Endothelial cell of umbilical vein (primary cell): ENCODE data around the gene CHMP1A. TPM values are rescaled to one million over a fixed set of nuclear protein-coding genes. Genes with fewer than 3 reads are reported as not detected.

ENCODE experiments used
- BruUV-seq: library from RNA; stranded (reverse); fragments of 400-500 nt; replicated peaks from 2 replicates; lab custom pipeline; 2021; lab: Mats Ljungman, UMichigan
- CTCF ChIA-PET: fragments of 300-600, 350-600 bp; sonication (Branson Sonifier 250); formaldehyde crosslinking; loops from one replicate; lab custom pipeline; 2021; ENCODE audit warnings: antibody characterized with exemption, inconsistent platforms; lab: Charles Lee
- POLR2A ChIA-PET: fragments of 300-600, 350-600 bp; sonication (Branson Sonifier 250); formaldehyde crosslinking; loops from one replicate; lab custom pipeline; 2021; ENCODE audit warnings: antibody characterized with exemption, inconsistent platforms; lab: Charles Lee
- DNase-seq: peaks from one replicate; pipeline ENCODE4 v3.0.0-alpha.2; 2011; ENCODE audit warnings: low read depth, low spot score
- FAIRE-seq: peaks from 2 replicates; lab custom pipeline; 2011; peaks lifted over from hg19 to GRCh38; lab: Jason Lieb, UNC
- H2AFZ ChIP-seq: 2 replicates; pipeline ENCODE4 v1.6.0; 2012; ENCODE audit warnings: low read depth, low read length, control low read depth, inconsistent platforms
- H3K27ac ChIP-seq: 2 replicates; pipeline ENCODE4 v1.5.1; 2011; ENCODE audit warnings: low read depth, mild to moderate bottlenecking, control low read depth, low read length, moderate library complexity; ENCODE audit not compliant: insufficient read depth
- H3K27me3 ChIP-seq, 2 experiments: 2 replicates each; pipeline versions ENCODE4 v1.6.0 to v1.6.1; 2011; ENCODE audit warnings: low read length in 2 of 2, mixed read lengths in 1 of 2; ENCODE audit not compliant: control insufficient read depth in 2 of 2, insufficient read depth in 2 of 2
- H3K36me3 ChIP-seq, 2 experiments: 2 replicates in 1 of 2; 3 replicates in 1 of 2; pipeline ENCODE4 v1.5.1; 2011; ENCODE audit warnings: low read length in 2 of 2, mild to moderate bottlenecking in 1 of 2, moderate library complexity in 1 of 2; ENCODE audit not compliant: control insufficient read depth in 2 of 2, insufficient read depth in 2 of 2; ENCODE audit errors: extremely low read depth in 1 of 2
- H3K4me1 ChIP-seq: 3 replicates; pipeline ENCODE4 v1.5.1; 2011; ENCODE audit warnings: mild to moderate bottlenecking, low read length; ENCODE audit not compliant: control insufficient read depth, insufficient read depth; ENCODE audit errors: extremely low read depth
- H3K4me2 ChIP-seq: 2 replicates; pipeline ENCODE4 v1.6.1; 2011; ENCODE audit warnings: low read length, control low read depth, mixed read lengths; ENCODE audit not compliant: insufficient read depth
- H3K4me3 ChIP-seq, 3 experiments: fragments of 200-600 bp in 1 of 3; sonication (generic), shearing (Covaris generic) in 1 of 3; replicated peaks in 1 of 3; 2 replicates each; pipeline ENCODE4 v1.5.1; 2011 to 2016; ENCODE audit warnings: control low read depth in 3 of 3, low read length in 3 of 3, mild to moderate bottlenecking in 2 of 3, inconsistent platforms in 1 of 3, low read depth in 1 of 3, moderate library complexity in 1 of 3; ENCODE audit not compliant: insufficient read depth in 1 of 3
- H3K79me2 ChIP-seq: 2 replicates; pipeline ENCODE4 v1.6.0; 2012; ENCODE audit warnings: low read length, inconsistent platforms; ENCODE audit not compliant: control insufficient read depth, insufficient read depth
- H3K9ac ChIP-seq: replicated peaks from 2 replicates; pipeline ENCODE3; 2011; ENCODE audit warnings: low read length, control low read depth; ENCODE audit not compliant: insufficient read depth; ENCODE audit errors: extremely low read depth
- H3K9me1 ChIP-seq: replicated peaks from 3 replicates; pipeline ENCODE4 v1.6.0; 2011; ENCODE audit warnings: mild to moderate bottlenecking, low read length; ENCODE audit not compliant: control insufficient read depth, insufficient read depth; ENCODE audit errors: extremely low read depth
- H3K9me3 ChIP-seq: replicated peaks from 2 replicates; pipeline ENCODE4 v1.5.1; 2012; ENCODE audit warnings: low read length, inconsistent platforms; ENCODE audit not compliant: control insufficient read depth, insufficient read depth
- H4K20me1 ChIP-seq: replicated peaks from 2 replicates; pipeline ENCODE3; 2011; ENCODE audit warnings: mild to moderate bottlenecking, low read length; ENCODE audit not compliant: control insufficient read depth, insufficient read depth; ENCODE audit errors: extremely low read depth
- EZH2 ChIP-seq: IDR thresholded peaks from 2 replicates; pipeline ENCODE4 v1.6.1; 2012; ENCODE audit warnings: borderline replicate concordance, low read depth, mild to moderate bottlenecking, moderate library complexity, low read length, inconsistent platforms; ENCODE audit not compliant: severe bottlenecking
- FOS ChIP-seq: IDR thresholded peaks from 2 replicates; pipeline ENCODE4 v1.6.1; 2011; ENCODE audit warnings: mild to moderate bottlenecking, low read length, moderate library complexity, borderline replicate concordance; ENCODE audit not compliant: insufficient read depth
- JUN ChIP-seq: IDR thresholded peaks from 2 replicates; pipeline ENCODE4 v1.6.1; 2011; ENCODE audit warnings: borderline replicate concordance, low read depth; ENCODE audit not compliant: insufficient read length, insufficient read depth
- MYC ChIP-seq: IDR thresholded peaks from one replicate; pipeline ENCODE4 v1.6.1; 2011; ENCODE audit warnings: mild to moderate bottlenecking, low read depth, low read length
- POLR2A ChIP-seq: IDR thresholded peaks from 2 replicates; pipeline ENCODE4 v1.6.1; 2012; ENCODE audit warnings: low read depth, mild to moderate bottlenecking, control low read depth, low read length
- POLR2AphosphoS5 ChIP-seq: IDR thresholded peaks from 2 replicates; pipeline ENCODE4 v1.6.1; 2012; ENCODE audit warnings: low read depth, mild to moderate bottlenecking, control low read depth, low read length, moderate library complexity; ENCODE audit not compliant: insufficient read depth
- dilution Hi-C: fragments of 300-500 bp; cut with MboI; formaldehyde crosslinking; loops from one replicate; pipeline ENCODE4 v1.15.0; 2019; ENCODE audit warnings: low sequenced_read_pairs; ENCODE audit not compliant: extremely low pct_ligation_motif_present
- intact Hi-C: fragments of 100-400 bp; cut with micrococcal nuclease; formaldehyde crosslinking; loops from one replicate; pipeline ENCODE4 v1.10.0; 2022
- polyA plus RNA-seq, 4 experiments: library from polyadenylated mRNA; depleted of rRNA in 3 of 4; stranded (reverse) in 3 of 4; unstranded in 1 of 4; fragments of >200 nt; gene quantifications; 2 replicates each; pipeline versions ENCODE4 v1.2.1 to v1.2.3, GENCODE V29; 2011 to 2012; ENCODE audit warnings: missing spikeins in 1 of 4
- total RNA-seq: library from RNA; stranded (reverse); gene quantifications from 2 replicates; pipeline ENCODE4 v1.2.3, GENCODE V29; 2021
- TF ChIP-seq, protein P1 (sequence below): IDR thresholded peaks from 2 replicates; pipeline ENCODE4 v1.6.1; 2011; ENCODE audit not compliant: insufficient read depth, insufficient read length

The CHMP1A gene
- total and polyA plus RNA-seq, 2 donors (not counting 3 experiments of a cell fraction or from before 2014, with no cell fraction given): 83.9 to 101 TPM

- TF ChIP-seq POLR2AphosphoS5 (no peak), MYC (no peak), JUN (no peak), POLR2A (no peak), FOS (no peak), EZH2 (no peak)
- TF ChIP-seq, protein P1, sequence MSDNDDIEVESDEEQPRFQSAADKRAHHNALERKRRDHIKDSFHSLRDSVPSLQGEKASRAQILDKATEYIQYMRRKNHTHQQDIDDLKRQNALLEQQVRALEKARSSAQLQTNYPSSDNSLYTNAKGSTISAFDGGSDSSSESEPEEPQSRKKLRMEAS: peak; percentile 91
- FAIRE-seq (peak; percentile 93), DNase-seq (peak; percentile 82)
- no peak overlapping the region for H3K9ac ChIP-seq
- peak overlapping the region; percentile 37 for H3K4me2 ChIP-seq
- ChIA-PET CTCF (interaction anchor here (0.7 to 1.6 kb wide), 8 partner anchors 9 to 250 kb away, joined by 3 to 34 read pairs (median 4); partner anchors contain the start of genes DPEP1 and TCF25), POLR2A (no interaction called here)
- no peaks in the 10 kb centered on the region for H3K9me1 ChIP-seq
- H3K27ac ChIP-seq: peak overlapping the region; percentile 37
- H3K4me1 ChIP-seq: peaks cover 12% of the 10 kb centered on the region
- H3K27me3 ChIP-seq: peaks cover 0 to 8% of the 10 kb centered on the region in 2 experiments
- intact Hi-C loops: loop anchor here (5.0 kb wide), 1 partner anchor 41 kb away; no protein-coding TSS in a partner anchor
- no peaks in the 10 kb centered on the region for H3K36me3 ChIP-seq
- no TSS peak for BruUV-seq
- H3K9me3 ChIP-seq: no peaks in the 10 kb centered on the region
- peak overlapping the region; percentile 90 for H2AFZ ChIP-seq
- no peak overlapping the region for H3K4me3 ChIP-seq
- dilution Hi-C loops: no loop called here
- H3K79me2 ChIP-seq: no peaks in the 10 kb centered on the region
- no peaks in the 10 kb centered on the region for H4K20me1 ChIP-seq
Measured at GRCh38 chr16:89623511-89624261, 33.8 kb downstream of the CHMP1A start.
